ENCODE measurements around the gene PDE6B.
"Not testable (repeated sequence)": the region's sequence is repeated elsewhere in the genome, so short reads cannot be mapped to it uniquely, and the experiment has no call there.

PDE6B gene

DNA sequence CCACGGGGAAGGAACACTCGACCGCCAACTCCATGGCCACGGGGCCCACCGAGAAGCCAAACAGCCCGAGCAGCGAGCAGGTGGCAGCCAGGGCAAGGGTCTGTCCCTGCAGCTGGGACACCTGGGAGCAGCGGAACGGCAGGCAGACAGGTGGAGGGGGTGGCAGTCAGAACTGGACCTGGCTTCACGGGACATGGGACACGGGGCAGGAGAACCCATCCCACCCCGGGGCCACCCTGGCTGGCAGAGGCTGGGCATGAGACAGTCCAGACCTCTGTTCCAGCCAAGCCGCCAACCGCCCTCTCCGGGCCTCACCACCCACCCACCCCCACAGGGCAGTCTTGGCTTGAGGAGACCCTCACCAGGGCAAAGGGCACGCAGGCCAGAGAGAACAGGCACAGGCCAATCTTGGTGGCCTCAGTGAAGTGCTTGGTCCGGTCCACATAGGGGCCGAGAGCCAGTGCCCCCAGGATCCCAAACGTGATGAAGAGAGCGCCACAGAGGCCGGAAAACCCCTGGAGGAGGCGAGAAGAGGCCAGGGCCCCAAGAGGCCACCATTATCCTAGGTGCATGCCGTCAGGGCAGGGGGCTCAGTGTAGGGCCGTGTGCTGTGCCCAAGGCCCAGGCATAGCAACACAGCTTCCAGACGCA is 58.0 kb downstream of the PDE6B start:
- DNase-seq (ENCODE audit: low read depth in 2 of 2): no peak

DNA sequence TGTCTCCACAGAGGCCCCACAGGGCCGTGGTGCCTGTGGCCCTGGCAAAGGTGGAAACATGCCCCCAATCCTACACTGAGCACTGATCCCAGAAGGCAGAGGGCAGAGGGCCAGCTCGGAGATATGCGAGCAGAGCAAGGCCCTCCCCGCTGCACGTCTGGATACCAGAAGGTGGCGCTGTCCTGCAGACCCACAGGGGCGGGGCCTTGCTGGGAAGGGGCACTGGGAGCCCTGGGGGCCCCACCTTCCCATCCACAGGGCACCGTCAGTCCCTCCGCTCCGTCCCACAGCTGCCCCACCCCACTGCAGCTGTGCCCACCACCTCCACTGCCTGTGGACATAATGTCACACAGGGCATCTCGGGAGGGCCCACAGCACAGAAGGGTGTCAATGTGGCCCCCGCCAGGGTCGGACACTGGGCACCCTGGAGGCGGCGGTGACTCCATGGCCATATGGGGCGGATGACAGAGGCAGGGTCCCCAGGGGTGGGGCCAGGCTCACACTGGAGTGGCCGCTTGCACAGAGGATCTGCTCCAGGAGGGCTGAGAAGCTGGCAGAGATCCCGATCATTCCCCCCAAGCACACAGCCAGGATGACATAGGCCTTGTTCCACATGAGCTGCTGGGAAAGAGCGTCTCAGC is 58.7 kb downstream of the PDE6B start:
- DNase-seq (ENCODE audit: low read depth in 2 of 2): no peak

DNA sequence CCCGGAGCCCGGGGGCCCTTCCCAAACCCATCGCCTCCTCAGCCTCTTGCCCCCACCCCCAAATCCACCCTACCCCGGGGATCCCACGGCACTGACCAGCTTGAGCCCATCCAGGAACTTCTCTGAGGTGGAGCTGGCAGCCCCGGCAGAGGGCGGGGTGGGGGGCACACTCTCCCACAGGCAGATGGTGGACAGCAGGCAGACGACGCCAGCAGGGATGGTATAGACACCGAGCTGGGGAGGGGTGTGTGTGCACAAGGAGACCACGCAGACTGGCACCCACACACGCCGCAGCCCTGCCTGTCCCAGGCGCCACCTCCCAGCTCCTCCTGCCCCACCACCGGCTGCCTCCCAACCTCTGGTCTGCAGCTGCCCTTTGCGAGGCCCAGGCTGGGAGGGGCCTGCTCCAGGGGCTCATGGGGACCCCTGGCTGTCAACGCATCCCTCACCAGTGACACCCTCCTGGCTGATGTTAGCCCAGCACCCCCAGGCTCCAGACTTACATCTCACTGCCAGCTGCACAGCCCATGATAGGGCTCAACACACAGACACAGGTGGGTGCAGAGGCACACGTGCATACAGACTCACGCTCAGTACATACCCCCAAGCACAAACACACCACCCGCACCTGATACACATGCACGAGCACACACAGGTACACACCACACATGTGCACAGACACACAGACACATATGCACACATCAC is 59.4 kb downstream of the PDE6B start:
- DNase-seq (ENCODE audit: low read depth in 2 of 2): no peak

DNA sequence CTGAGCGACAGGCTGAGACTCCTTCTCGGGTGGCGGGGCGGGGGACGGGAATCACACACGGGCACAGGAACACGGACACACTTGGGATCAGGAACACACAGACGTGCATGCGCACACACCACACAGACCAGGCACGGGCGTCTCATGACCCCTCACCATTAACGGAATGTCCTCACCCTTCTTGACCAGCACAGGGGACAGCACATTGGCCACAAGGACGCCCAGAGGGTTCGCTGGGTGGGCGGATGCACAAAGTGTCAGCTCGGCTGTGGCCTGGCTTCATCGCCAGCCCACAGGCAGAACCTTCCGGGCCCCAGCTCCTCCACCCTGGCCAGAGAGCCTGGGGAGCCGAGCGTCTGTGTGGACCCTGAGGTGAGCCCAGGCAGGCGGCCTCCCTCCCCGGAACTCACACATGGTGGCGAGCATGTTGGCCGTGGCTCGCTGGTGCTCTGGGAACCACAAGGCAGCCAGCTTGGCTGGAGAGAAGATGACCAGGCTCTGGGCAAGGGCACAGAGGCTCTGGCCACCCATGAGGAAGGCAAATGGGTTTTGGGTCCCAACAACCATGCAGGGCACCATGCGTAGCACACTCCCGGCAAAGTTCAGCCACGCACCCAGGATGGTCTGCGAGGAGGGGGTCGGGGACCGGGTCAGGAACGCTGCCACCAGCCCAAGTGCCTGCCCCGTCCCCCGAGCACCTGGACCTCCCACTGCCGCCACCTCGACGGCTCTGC is 60.5 kb downstream of the PDE6B start:
- no peak for DNase-seq (ENCODE audit: low read depth in 2 of 2)

DNA sequence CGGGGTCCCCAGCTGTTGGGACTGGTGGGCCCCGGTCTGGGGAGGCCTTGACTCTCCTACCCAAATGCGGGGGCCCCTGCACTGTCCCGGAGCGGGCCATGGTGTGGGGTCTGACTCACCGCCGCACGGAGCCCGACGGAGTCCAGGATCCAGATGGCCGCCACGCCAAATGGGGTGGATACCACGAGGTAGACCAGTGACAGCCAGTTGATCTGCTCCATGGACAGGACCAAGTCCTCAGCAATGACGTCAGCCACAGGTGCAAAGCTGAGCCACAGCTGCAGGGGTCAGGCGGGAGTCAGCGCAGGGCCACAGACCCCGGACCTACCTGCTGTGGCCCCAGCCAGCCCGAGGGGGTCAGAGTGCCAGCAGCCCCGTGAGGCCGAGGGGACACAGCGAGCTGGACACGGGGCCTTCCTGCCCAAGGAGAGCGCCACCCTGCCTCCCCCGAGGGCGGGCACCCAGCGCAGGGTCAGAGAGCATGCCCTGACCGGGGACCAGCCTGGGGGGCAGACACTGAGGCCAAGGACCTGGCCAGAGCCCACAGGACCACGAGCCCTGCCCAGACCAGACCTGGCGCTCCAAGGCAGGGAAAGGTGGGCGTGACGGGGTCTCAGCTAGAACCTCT is 61.2 kb downstream of the PDE6B start:
- DNase-seq (ENCODE audit: low read depth in 2 of 2): no peak

DNA sequence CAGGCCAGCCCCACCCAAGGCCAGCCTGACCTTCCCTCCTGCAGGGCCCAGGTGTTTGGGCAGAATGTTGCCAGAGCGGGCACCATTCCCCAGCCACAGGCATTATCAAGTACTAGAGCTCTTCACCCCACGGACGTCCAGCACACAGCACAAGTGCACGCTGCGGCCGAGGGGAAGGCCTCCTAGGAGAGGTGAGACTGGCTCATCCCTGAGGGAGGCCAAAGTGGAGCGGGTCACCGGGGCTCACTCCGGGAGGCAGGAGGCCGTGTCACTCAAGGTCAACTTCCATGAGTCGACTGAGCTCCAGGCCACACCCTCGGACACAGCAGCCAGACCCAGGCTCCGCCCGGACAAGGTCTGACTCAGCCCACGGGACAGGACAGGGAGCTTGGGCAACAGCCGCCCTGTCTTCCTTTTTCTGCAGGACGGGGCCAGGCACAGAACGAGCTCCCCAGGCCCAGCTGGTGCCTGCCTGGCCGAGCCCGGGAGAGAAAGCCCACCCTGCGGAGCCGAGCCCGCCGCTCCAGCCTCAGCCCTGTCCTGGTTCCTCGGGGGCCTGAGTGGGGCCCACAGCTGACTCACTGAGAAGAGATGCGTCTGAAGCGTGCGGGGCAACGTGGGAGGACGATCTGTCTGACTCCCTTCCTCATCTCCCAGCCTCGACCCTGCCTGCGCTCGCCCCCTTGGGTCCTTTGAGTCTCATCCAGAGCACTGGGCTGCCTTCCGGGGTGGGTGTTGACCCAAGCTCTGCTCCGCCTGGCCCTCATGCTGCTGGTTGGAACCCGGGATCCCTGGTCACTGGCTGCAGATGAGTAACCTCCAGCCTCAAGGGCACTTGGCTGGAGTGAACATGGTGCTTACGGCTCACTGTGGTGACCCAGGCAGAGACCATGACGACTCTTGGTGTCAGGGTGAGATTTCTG is 61.9 kb downstream of the PDE6B start:
- DNase-seq (ENCODE audit: low read depth in 2 of 2): no peak

DNA sequence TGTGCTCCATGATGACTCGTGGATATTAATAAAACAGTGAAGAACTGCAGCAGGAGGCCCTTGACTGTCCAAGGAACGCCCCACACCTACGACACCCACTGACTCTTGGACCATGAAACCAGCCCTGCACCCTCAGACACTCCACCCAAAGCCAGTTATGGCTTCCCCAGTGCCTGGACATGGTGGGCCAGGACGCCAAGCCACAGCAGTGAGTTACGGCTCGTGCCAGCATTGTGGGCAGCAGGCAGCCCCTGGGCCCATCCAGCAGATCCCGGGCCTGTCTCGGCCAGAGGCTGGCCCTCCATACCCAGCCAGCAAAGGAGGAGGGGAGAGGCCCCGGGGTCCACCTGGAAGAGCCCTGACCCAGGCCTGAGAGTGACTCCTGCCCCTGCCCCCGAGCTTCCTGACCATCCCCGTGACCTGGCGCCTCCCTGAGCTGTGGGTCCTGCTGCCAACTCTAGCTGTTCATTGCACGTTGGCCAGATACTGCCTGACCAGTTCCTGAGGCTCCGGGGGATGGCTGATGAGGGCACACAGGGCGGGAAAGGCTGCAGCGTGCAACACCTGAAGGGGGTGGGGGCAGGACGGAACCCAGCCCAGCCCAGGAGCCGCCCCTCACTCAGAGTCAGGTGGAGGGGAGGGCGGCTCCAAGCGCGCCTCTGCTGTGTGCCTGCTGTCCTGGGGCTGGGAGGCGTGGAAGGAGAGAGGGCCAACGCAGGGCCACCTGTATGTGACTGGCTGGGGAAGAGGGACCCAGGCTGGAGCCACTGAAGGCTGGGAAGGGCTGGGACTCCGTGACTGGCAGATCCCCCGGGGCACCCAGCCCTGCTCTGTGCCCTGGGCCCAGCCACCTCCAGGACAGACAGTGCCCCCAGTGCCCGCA is 62.8 kb downstream of the PDE6B start:
- no peak for DNase-seq (ENCODE audit: low read depth in 2 of 2)

DNA sequence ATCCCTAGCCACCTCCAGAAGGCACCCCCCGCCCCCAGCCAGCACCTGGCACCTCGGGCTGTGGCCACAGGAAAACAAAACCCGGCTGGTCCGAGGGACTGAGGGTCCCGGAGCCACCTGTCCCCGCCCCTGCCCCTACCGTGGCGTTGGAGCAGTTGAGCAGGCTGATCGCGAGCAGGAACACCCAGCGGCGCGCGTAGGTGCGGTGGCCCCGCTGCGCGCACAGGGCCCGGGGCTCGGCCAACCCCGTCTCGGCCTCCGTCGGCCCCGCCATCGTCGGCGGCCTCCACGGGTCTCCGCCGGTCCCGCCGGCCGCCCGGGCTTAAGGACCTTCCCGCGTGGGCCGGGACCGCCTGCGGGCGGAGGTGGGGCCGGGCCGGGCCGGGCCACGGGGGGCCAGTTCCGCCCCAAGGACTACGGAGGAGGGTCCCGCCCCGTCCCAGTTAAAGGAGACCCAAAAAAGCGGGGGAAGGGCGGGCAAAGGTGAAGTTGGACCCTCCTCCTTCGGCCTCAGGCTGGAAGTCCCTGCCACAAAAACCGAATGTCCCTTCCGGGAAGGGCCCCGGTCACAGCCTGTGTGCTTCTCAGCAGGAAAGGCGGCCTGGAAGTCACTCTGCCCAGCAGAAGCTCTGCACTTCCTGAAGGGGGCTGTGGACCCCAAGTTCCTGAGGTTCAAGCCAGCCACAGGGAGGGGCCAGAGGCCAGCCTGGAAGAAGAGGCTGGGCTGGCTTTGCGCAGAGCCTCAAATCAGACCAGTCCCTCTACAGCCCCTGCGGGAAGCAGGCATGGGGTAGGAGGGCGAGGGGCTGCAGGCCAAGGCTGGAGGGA is 63.7 kb downstream of the PDE6B start, which contains the start of gene SLC49A3:
TSS of gene SLC49A3 (minus strand) at position 298 of the 828 bp plus-strand sequence. CDS start at position 274, 24 bp downstream.
- DNase-seq (ENCODE audit: low read depth in 2 of 2): no peak

DNA sequence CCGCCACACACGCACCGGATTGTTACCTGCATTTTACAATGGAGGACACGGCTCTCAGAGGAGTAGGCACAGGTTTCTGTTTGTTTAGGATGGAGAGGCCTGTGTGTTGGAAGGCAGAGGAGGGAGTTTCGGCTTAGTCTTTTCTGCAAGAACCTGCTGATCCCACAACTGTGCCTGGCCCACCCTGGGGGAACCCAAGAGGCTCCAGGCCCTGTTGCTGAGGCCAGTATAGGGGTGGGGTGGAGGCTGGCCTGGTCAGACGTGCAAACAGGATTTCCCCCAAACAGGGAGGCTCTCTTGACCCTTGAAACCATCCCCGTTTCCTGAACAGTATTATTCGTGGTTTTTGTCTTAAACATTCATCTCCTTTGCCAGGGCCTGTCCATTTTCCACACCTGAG is 64.3 kb downstream of the PDE6B start:
- DNase-seq (ENCODE audit: low read depth in 2 of 2): no peak

DNA sequence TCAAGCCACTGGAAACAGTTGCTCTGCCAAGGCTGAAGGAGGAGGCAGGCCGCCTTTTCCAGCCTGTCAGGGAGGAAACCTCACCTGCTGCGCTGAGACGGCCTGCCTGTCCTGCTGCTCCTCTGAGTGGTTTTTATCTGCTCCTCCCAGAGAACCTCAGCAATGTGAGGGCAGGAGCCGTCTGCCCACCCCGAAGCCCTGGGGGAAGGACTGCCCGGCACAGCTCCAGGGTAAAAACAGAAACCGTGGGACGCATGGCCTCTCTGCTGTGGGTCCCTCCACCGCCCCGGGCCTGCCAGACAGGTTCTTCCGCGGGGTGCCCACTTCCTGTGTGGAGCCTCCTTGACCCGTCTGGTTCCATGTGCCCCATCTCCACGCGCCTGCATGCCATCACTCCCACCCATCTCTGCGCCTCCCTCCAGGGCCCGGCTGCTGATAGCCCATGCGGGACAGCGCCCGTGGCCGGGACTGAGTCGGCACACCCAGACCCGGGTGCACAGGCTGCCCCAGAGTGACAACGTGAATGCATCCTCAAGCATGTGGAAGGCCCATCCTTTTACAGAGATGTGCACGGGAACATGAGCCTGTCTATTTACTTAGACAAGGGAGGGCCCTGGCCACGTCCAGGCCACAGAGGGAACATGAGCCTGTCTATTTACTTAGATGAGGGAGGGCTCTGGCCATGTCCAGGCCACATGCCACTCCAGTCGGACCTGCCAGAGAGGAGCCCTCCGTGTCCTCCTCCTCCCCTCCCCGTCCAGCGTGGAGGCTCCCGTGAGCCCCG is 67.6 kb downstream of the PDE6B start:
- no peak for DNase-seq (ENCODE audit: low read depth in 2 of 2)

DNA sequence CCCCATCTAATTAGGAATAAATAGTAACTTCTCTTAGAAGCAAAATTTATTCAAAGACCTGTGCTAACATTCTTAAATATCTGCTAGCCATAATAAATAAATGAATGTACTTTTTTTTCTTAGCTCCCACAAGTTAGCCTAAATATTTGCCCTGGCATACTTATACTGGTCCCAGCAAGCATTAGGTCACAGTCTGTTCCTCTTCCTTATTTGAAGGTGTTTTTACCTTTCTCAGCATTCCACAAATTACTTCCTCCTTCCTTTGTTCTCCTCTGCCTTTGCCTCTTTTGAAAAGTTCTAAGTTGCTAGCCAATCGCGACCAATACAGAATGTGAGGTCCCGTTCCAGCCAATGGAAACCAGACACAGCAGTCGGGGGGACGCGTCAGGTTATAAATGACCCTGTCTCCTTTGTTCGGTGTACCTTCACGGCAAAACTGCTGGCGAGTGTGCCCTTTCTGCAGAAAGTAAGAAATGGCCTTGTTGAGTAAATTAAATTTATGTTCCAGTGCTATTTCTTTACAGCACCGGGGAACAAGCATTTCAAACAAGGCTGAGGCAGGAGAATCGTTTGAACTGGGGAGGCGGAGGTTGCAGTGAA is 69.1 kb downstream of the PDE6B start:
- DNase-seq (ENCODE audit: low read depth in 2 of 2): not testable (repeated sequence)

DNA sequence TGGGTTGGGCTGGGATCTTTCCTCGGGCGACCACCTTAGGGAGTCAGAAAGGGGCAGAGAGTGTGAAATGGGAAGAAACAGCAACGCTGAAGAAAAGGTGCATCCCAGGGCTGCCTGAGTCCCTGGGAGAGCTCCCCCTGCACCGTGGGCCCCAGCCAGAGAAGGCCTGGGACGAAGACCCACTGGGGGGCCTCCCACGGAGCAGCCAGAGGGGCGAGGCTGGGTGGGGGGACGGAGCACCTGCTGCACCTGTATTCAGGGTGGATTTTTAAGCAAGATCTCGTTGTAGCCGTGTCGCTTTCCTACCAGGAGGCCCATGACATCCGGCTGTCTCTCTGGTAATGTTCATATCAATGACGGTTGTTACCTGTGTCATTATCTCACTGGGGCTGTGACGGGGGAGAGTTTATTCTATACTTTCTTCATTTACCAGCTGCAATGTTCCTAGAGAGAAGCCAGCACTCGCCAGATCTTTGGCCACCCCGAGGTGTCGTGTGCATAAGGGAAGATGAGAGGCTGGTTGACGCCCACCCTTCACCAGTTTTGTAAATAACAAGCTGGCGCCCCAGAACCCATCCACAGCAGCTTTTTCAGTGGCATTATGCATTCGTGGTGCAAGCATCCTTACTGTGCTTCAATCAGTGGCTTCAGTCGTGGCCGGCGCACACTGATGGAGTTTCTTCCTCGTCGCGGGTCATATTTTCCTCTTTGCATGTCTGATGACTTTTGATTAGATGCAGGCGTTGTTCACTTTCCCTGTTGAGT is 74.6 kb downstream of the PDE6B start:
- DNase-seq (ENCODE audit: low read depth in 2 of 2): no peak

DNA sequence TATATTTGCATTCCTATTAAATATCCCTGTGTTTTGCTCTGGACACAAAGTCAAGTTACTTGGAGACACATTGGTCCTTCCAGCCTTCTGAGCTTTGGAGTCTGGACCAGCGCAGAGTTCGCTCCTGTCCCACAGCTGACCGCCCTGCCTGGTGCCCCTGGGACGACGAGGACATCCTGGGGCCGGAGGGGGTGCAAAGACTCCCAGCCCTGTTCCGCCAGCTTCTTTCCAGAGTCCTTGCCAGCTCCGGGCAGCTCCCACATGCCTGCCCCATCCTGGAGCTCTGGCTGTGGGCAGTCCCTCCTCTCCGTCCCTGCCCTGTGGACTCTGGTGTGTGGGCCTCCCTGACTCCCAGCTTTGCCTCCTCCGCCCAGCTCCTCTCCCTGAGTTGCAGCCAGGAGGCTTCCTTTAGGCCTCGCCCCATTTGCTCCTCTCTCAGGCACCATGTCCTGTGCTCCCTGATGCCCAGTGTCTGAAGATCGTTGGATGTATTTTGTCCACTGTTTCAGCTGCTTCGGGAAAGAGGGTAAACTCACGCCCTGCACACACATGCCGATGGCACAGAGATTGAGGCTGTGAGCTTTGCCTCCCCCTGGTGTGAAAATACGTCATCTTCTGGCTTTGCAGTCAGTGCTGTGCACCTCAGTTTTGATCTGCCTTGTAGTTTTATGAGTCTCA is 75.4 kb downstream of the PDE6B start:
- DNase-seq (ENCODE audit: low read depth in 2 of 2): no peak

DNA sequence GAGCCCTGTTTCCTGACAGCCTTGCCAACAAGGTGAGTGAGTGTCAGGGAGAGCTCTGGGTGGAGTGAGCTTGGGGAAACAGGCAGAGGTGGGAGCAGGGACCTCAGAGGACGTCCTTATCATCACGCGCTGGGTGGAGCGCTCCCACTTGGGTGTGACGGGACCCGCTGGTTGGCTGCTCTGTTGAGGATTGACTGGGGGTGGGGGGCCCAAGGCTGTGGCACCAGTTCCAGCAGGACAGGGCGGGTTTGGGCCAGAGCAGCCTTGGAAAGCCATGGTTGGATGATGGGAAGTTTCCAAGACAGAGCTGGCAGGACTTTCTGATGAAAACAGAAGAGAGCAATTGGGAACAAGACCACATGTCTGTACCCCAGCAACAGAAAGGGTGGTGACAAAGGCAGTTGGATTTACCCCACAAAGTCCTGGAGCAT is 77.3 kb downstream of the PDE6B start:
- DNase-seq (ENCODE audit: low read depth in 2 of 2): no peak

DNA sequence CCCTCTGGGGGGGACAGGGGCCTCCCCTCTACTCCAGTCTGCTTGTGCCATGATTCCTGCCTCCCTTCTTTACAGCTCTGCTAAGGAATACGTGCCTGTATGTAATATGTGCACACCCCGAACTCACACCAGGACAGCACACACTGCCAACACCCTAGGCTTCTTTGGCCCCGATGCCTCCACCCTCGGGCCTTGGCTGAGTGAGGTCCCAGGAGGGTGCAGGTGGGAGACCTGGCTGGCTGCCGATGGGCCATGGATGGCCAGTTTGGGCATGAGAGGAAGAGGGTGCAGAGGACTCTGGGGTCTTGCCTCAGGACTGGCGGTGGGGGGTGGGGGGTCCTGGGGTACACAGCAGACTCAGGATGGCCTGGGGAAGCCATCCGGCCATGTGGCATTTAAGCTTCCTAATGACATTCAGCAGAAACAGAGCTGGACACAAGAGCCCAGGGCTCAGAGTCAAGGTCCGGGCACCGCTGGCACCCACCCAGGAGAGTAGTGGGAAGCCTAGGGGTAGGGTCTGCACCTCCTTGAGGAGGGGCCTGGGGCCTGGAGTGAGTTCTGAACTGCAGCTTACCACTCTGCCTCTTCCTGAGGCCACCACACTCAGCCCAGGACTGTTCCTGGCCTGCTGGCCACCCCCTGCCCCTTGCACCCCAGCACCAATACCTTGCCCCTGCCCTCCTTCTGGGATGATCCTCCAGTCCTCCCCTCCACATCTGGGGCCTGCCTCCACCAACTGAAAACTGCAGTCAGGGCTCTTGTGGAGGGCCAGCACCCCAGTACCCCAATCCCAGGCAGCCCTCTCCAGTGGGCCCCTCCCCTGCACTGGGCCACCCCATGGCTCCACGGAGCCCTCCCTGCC is 78.2 kb downstream of the PDE6B start:
- no peak for DNase-seq (ENCODE audit: low read depth in 2 of 2)
